ENCODE measurements around the gene SFSWAP.

Gene SFSWAP

GRCh38 chr12:131810726-131811125 is 99.8 kb downstream of the SFSWAP start:
- TF ChIP-seq CTCF (IDR thresholded peaks at IDR 0.05; ENCODE audit: low read length, missing control alignments): no peak
- no peak overlapping the region for H3K4me3 ChIP-seq (replicated peaks; ENCODE audit: low read depth, low read length)
- DNase-seq (ENCODE audit: low read depth): no peak

- DNase-seq (ENCODE audit: low read depth): no peak
- TF ChIP-seq CTCF (IDR thresholded peaks at IDR 0.05; ENCODE audit: low read length, missing control alignments): no peak
Observed at GRCh38 chr12:131815131-131815530, 104.2 kb downstream of the SFSWAP start.

GRCh38 chr12:131816495-131816894 is 105.6 kb downstream of the SFSWAP start:
- no peak overlapping the region for H3K4me3 ChIP-seq (replicated peaks; ENCODE audit: low read depth, low read length)
- TF ChIP-seq CTCF (IDR thresholded peaks at IDR 0.05; ENCODE audit: low read length, missing control alignments): no peak
- no peak for DNase-seq (ENCODE audit: low read depth)

More at GRCh38 chr12:131815131-131815530, 104.2 kb downstream of the SFSWAP start:
- no peak overlapping the region for H3K4me3 ChIP-seq (replicated peaks; ENCODE audit: low read depth, low read length)

- TF ChIP-seq CTCF (IDR thresholded peaks at IDR 0.05; ENCODE audit: low read length, missing control alignments): no peak
- H3K4me3 ChIP-seq (replicated peaks; ENCODE audit: low read depth, low read length): no peak overlapping the region
- no peak for DNase-seq (ENCODE audit: low read depth)
Observed at GRCh38 chr12:131817241-131817640, 106.4 kb downstream of the SFSWAP start.

- no peak for TF ChIP-seq CTCF (IDR thresholded peaks at IDR 0.05; ENCODE audit: low read length, missing control alignments)
- no peak overlapping the region for H3K4me3 ChIP-seq (replicated peaks; ENCODE audit: low read depth, low read length)
- DNase-seq (ENCODE audit: low read depth): no peak
Observed at GRCh38 chr12:131818821-131819585, 108.1 kb downstream of the SFSWAP start.

GRCh38 chr12:131824450-131824849 is 113.6 kb downstream of the SFSWAP start:
- H3K4me3 ChIP-seq (replicated peaks; ENCODE audit: low read depth, low read length): no peak overlapping the region
- no peak for TF ChIP-seq CTCF (IDR thresholded peaks at IDR 0.05; ENCODE audit: low read length, missing control alignments)
- no peak for DNase-seq (ENCODE audit: low read depth)

Data from fibroblast of pulmonary artery (primary cell).